Neuronal stem cell (in vitro differentiated cells): ENCODE data around the gene GADD45A.
"Not testable (repeated sequence)": the region's sequence is repeated elsewhere in the genome, so short reads cannot be mapped to it uniquely, and the experiment has no call there.

Source experiments
- DNase-seq: peaks from one replicate; pipeline ENCODE4 v3.0.0-alpha.2; 2013; ENCODE audit warnings: low spot score
- H2AFZ ChIP-seq: one replicate; pipeline ENCODE4 v1.6.1; 2013; ENCODE audit warnings: mild to moderate bottlenecking, low read length, inconsistent platforms
- H2AK5ac ChIP-seq: 2 replicates; pipeline ENCODE4 v1.6.1; 2013; ENCODE audit warnings: low read depth, mild to moderate bottlenecking, inconsistent platforms, low read length, moderate library complexity, mixed read lengths
- H2BK120ac ChIP-seq: 2 replicates; pipeline ENCODE4 v1.6.1; 2013; ENCODE audit warnings: low read depth, mild to moderate bottlenecking, inconsistent platforms, low read length, moderate library complexity, mixed read lengths
- H2BK12ac ChIP-seq: one replicate; pipeline ENCODE4 v1.6.1; 2013; ENCODE audit warnings: low read length, inconsistent platforms
- H2BK15ac ChIP-seq: 2 replicates; pipeline ENCODE4 v1.6.1; 2013; ENCODE audit warnings: mild to moderate bottlenecking, low read length, inconsistent platforms, mixed read lengths
- H2BK5ac ChIP-seq: one replicate; pipeline ENCODE4 v1.6.1; 2013; ENCODE audit warnings: inconsistent platforms, mild to moderate bottlenecking, low read length, moderate library complexity
- H3K14ac ChIP-seq: one replicate; pipeline ENCODE4 v1.6.1; 2013; ENCODE audit warnings: low read length, inconsistent platforms
- H3K18ac ChIP-seq: 2 replicates; pipeline ENCODE4 v1.6.1; 2013; ENCODE audit warnings: low read length, inconsistent platforms
- H3K23ac ChIP-seq: 2 replicates; pipeline ENCODE4 v1.6.1; 2013; ENCODE audit warnings: low read depth, mild to moderate bottlenecking, mixed read lengths, low read length, inconsistent platforms; ENCODE audit not compliant: poor library complexity
- H3K27ac ChIP-seq: replicated peaks from 3 replicates; pipeline ENCODE4 v1.5.1; 2013; ENCODE audit warnings: low read length, inconsistent platforms
- H3K27me3 ChIP-seq, 3 experiments: 2 replicates each; pipeline ENCODE4 v1.6.1; 2013; ENCODE audit warnings: low read length in 3 of 3, mild to moderate bottlenecking in 2 of 3, inconsistent platforms in 1 of 3, low read depth in 1 of 3, mixed read lengths in 1 of 3, moderate library complexity in 1 of 3; ENCODE audit not compliant: control insufficient read depth in 3 of 3, insufficient read depth in 3 of 3
- H3K36me3 ChIP-seq, 2 donors: replicated peaks in 1 of 2; 2 replicates each; pipeline ENCODE4 v1.6.1; 2013; ENCODE audit warnings: low read length in 2 of 2; ENCODE audit not compliant: control insufficient read depth in 2 of 2, insufficient read depth in 2 of 2
- H3K4ac ChIP-seq: 2 replicates; pipeline ENCODE4 v1.6.1; 2013; ENCODE audit warnings: inconsistent platforms, mild to moderate bottlenecking, low read length, moderate library complexity
- H3K4me1 ChIP-seq, 2 donors: 1 replicate in 1 of 2; 2 replicates in 1 of 2; pipeline ENCODE4 v1.6.1; 2013; ENCODE audit warnings: low read length in 2 of 2, low read depth in 1 of 2; ENCODE audit not compliant: control insufficient read depth in 2 of 2, insufficient read depth in 1 of 2
- H3K4me2 ChIP-seq: one replicate; pipeline ENCODE4 v1.6.1; 2013; ENCODE audit warnings: mild to moderate bottlenecking, low read length, inconsistent platforms; ENCODE audit not compliant: insufficient read depth, poor library complexity, severe bottlenecking
- H3K4me3 ChIP-seq, 2 donors: 2 replicates each; pipeline ENCODE4 v1.5.1; 2013; ENCODE audit warnings: low read length in 2 of 2, mild to moderate bottlenecking in 2 of 2, inconsistent platforms in 1 of 2, moderate library complexity in 1 of 2
- H3K79me1 ChIP-seq: one replicate; pipeline ENCODE4 v1.6.1; 2013; ENCODE audit warnings: low read depth, mild to moderate bottlenecking, inconsistent platforms, low read length, moderate library complexity
- H3K9ac ChIP-seq: one replicate; pipeline ENCODE4 v1.6.1; 2013; ENCODE audit warnings: mild to moderate bottlenecking, low read depth, low read length, inconsistent platforms; ENCODE audit not compliant: poor library complexity
- H3K9me3 ChIP-seq, 2 donors: replicated peaks in 1 of 2; 2 replicates each; pipeline versions ENCODE3 to v1.6.1; 2013; ENCODE audit warnings: low read length in 2 of 2, mild to moderate bottlenecking in 2 of 2, inconsistent platforms in 1 of 2, low read depth in 1 of 2, mixed read lengths in 1 of 2, moderate library complexity in 1 of 2; ENCODE audit not compliant: control insufficient read depth in 2 of 2, insufficient read depth in 1 of 2
- H4K8ac ChIP-seq: one replicate; pipeline ENCODE4 v1.6.1; 2013; ENCODE audit warnings: low read depth, mild to moderate bottlenecking, inconsistent platforms, low read length, moderate library complexity
- H4K91ac ChIP-seq: one replicate; pipeline ENCODE4 v1.6.1; 2013; ENCODE audit warnings: low read length, low read depth, mild to moderate bottlenecking, inconsistent platforms; ENCODE audit not compliant: poor library complexity
- WGBS, 2 donors: extraction: QIAGEN DNeasy Blood & Tissue Kit; methylation state at CpG; one replicate each; pipeline ENCODE4 v1.1.7; 2013; ENCODE audit warnings: missing lambda C conversion rate in 2 of 2, mixed read lengths in 1 of 2; ENCODE audit not compliant: insufficient read length in 2 of 2, insufficient replicate concordance in 1 of 2; ENCODE audit errors: extremely low coverage in 2 of 2; 5-methylcytosine and 5-hydroxymethylcytosine counted together

The GADD45A gene

GRCh38 chr1:67724928-67725560 is 40.0 kb downstream of the GADD45A start:
- Histone ChIP-seq H2BK5ac (no peak overlapping the region), H2BK12ac (no peak overlapping the region), H3K4ac (no peak overlapping the region), H3K27ac (no peak overlapping the region), H3K9ac (no peak overlapping the region), H3K18ac (no peak overlapping the region), H3K9me3 (no peaks in the 10 kb centered on the region), H2AK5ac (no peak overlapping the region), H3K27me3 (no peaks in the 10 kb centered on the region), H3K4me1 (peaks cover 0 to 4% of the 10 kb centered on the region in 2 donors), H3K4me3 (no peak overlapping the region), H3K23ac (no peak overlapping the region), H4K8ac (no peak overlapping the region), H2AFZ (no peak overlapping the region), H4K91ac (no peak overlapping the region), H2BK15ac (no peak overlapping the region), H3K79me1 (no peaks in the 10 kb centered on the region), H3K14ac (no peak overlapping the region), H3K4me2 (no peak overlapping the region), H2BK120ac (no peak overlapping the region), H3K36me3 (no peaks in the 10 kb centered on the region)
- WGBS, 2 donors = 80% methylated on average over 1 of the region's 3 CpGs; no CpG with 5 or more reads in 1 of the 2 donors
- no peak for DNase-seq

GRCh38 chr1:67726224-67726623 is 41.2 kb downstream of the GADD45A start:
- Histone ChIP-seq H3K4me2 (no peak overlapping the region), H4K8ac (no peak overlapping the region), H2BK120ac (no peak overlapping the region), H3K4ac (no peak overlapping the region), H3K23ac (no peak overlapping the region), H3K27me3 (no peaks in the 10 kb centered on the region), H3K9me3 (no peaks in the 10 kb centered on the region), H3K14ac (no peak overlapping the region), H2BK15ac (no peak overlapping the region), H3K79me1 (no peaks in the 10 kb centered on the region), H4K91ac (no peak overlapping the region), H3K4me3 (no peak overlapping the region), H3K27ac (no peak overlapping the region), H2BK5ac (no peak overlapping the region), H3K18ac (no peak overlapping the region), H3K9ac (no peak overlapping the region), H2BK12ac (no peak overlapping the region), H2AFZ (no peak overlapping the region), H3K4me1 (peaks cover 3 to 4% of the 10 kb centered on the region in 2 donors), H3K36me3 (no peaks in the 10 kb centered on the region), H2AK5ac (no peak overlapping the region)
- DNase-seq = no peak

- Histone ChIP-seq H3K4me2 (no peak overlapping the region), H4K8ac (no peak overlapping the region), H3K27ac (no peak overlapping the region), H3K9ac (no peak overlapping the region), H3K79me1 (no peaks in the 10 kb centered on the region), H3K9me3 (no peaks in the 10 kb centered on the region), H3K14ac (no peak overlapping the region), H2BK120ac (no peak overlapping the region), H2BK15ac (no peak overlapping the region), H3K4me3 (no peak overlapping the region), H3K4me1 (peaks cover 2 to 5% of the 10 kb centered on the region in 2 donors), H3K4ac (no peak overlapping the region), H3K36me3 (no peaks in the 10 kb centered on the region), H2BK12ac (no peak overlapping the region), H3K18ac (no peak overlapping the region), H2AK5ac (no peak overlapping the region), H2AFZ (no peak overlapping the region), H3K23ac (no peak overlapping the region), H2BK5ac (no peak overlapping the region), H4K91ac (no peak overlapping the region), H3K27me3 (no peaks in the 10 kb centered on the region)
- WGBS, 2 donors = no CpG with 5 or more reads among the region's 2 CpGs
- no peak for DNase-seq
Measured at GRCh38 chr1:67729872-67730271, 44.9 kb downstream of the GADD45A start.

GRCh38 chr1:67730312-67730711 is 45.3 kb downstream of the GADD45A start:
- H2BK15ac ChIP-seq, H3K27ac ChIP-seq, H3K27me3 ChIP-seq, H3K9ac ChIP-seq, H2AFZ ChIP-seq, H2AK5ac ChIP-seq, H3K79me1 ChIP-seq, H2BK120ac ChIP-seq, H3K4me2 ChIP-seq, H4K91ac ChIP-seq, H2BK5ac ChIP-seq, H3K36me3 ChIP-seq, H3K14ac ChIP-seq, H4K8ac ChIP-seq, H2BK12ac ChIP-seq, H3K4me3 ChIP-seq, H3K23ac ChIP-seq, H3K9me3 ChIP-seq, H3K4ac ChIP-seq, H3K18ac ChIP-seq, DNase-seq, H3K4me1 ChIP-seq: not testable (repeated sequence)
- WGBS, 2 donors = no CpG with 5 or more reads among the region's 9 CpGs
